AG20443 (cell line): Measurements from ENCODE around the gene TBC1D1.

Source experiments
- DNase-seq: peaks from one replicate; pipeline ENCODE4 v3.0.0; 2012; ENCODE audit warnings: low spot score, mixed read lengths

TBC1D1 gene

GRCh38 chr4:37991623-37992410, 100.9 kb downstream of the TBC1D1 start:
- no peak for DNase-seq

- DNase-seq, result no peak
Observed at GRCh38 chr4:37993806-37994205, 102.9 kb downstream of the TBC1D1 start.

- DNase-seq, result no peak
Observed at GRCh38 chr4:37994569-37994968, 103.7 kb downstream of the TBC1D1 start.

- no peak for DNase-seq
Observed at GRCh38 chr4:37995299-37995821, 104.5 kb downstream of the TBC1D1 start.

- no peak for DNase-seq
Observed at GRCh38 chr4:37995981-37996775, 105.3 kb downstream of the TBC1D1 start.

- DNase-seq, result no peak
Observed at GRCh38 chr4:37998226-37998625, 107.3 kb downstream of the TBC1D1 start.

GRCh38 chr4:37999000-37999716, 108.3 kb downstream of the TBC1D1 start:
- DNase-seq, result no peak

- no peak for DNase-seq
Observed at GRCh38 chr4:37999965-38000364, 109.1 kb downstream of the TBC1D1 start.

- no peak for DNase-seq
Observed at GRCh38 chr4:38001927-38002326, 111.0 kb downstream of the TBC1D1 start.

- DNase-seq, result no peak
Observed at GRCh38 chr4:38002451-38003071, 111.7 kb downstream of the TBC1D1 start.

- DNase-seq, result no peak
Observed at GRCh38 chr4:38003102-38003501, 112.2 kb downstream of the TBC1D1 start.

GRCh38 chr4:38003628-38004027, 112.7 kb downstream of the TBC1D1 start:
- DNase-seq, result no peak

GRCh38 chr4:38004062-38004461, 113.2 kb downstream of the TBC1D1 start:
- peak; percentile 21 for DNase-seq

- no peak for DNase-seq
Observed at GRCh38 chr4:38004887-38005286, 114.0 kb downstream of the TBC1D1 start.

GRCh38 chr4:38005637-38006036, 114.8 kb downstream of the TBC1D1 start:
- no peak for DNase-seq

GRCh38 chr4:38007645-38008044, 116.8 kb downstream of the TBC1D1 start:
- no peak for DNase-seq

- no peak for DNase-seq
Observed at GRCh38 chr4:38008571-38009021, 117.7 kb downstream of the TBC1D1 start.

GRCh38 chr4:38009421-38009820, 118.5 kb downstream of the TBC1D1 start:
- no peak for DNase-seq

- DNase-seq, result no peak
Observed at GRCh38 chr4:38009949-38010348, 119.1 kb downstream of the TBC1D1 start.

- DNase-seq, result no peak
Observed at GRCh38 chr4:38011511-38012162, 120.8 kb downstream of the TBC1D1 start.
